ENCODE results near the gene ARSJ.

ARSJ gene

GRCh38 chr4:113993887-113994286 lies 14.4 kb upstream of the ARSJ start:
- DNase-seq (ENCODE audit: extremely low spot score, insufficient read length, low read depth): no peak
- FAIRE-seq: no peak

- FAIRE-seq (no peak), DNase-seq (ENCODE audit: extremely low spot score, insufficient read length, low read depth) (no peak)
These were observed 11.4 kb upstream of the ARSJ start for GRCh38 chr4:113990886-113991285.

GRCh38 chr4:113987382-113987941 lies 8.0 kb upstream of the ARSJ start:
- DNase-seq (ENCODE audit: extremely low spot score, insufficient read length, low read depth): no peak
- no peak for FAIRE-seq

- FAIRE-seq: no peak
- DNase-seq (ENCODE audit: extremely low spot score, insufficient read length, low read depth): no peak
These were observed 2.7 kb upstream of the ARSJ start for GRCh38 chr4:113982181-113982580.

- DNase-seq (ENCODE audit: extremely low spot score, insufficient read length, low read depth) (no peak), FAIRE-seq (no peak)
These were observed 2.1 kb upstream of the ARSJ start for GRCh38 chr4:113981591-113981990.

- FAIRE-seq: no peak
These were observed 613 bp upstream of the ARSJ start for GRCh38 chr4:113979905-113980615.

GRCh38 chr4:113978561-113979147 lies 793 bp downstream of the ARSJ start:
- FAIRE-seq (no peak), DNase-seq (ENCODE audit: extremely low spot score, insufficient read length, low read depth) (no peak)

More at GRCh38 chr4:113979905-113980615, 613 bp upstream of the ARSJ start:
- no peak for DNase-seq (ENCODE audit: extremely low spot score, insufficient read length, low read depth)

- DNase-seq (ENCODE audit: extremely low spot score, insufficient read length, low read depth) (no peak), FAIRE-seq (no peak)
These were observed 1.3 kb downstream of the ARSJ start for GRCh38 chr4:113978105-113978504.

GRCh38 chr4:113977526-113977855 lies 2.0 kb downstream of the ARSJ start:
- no peak for FAIRE-seq
- DNase-seq (ENCODE audit: extremely low spot score, insufficient read length, low read depth): no peak

- DNase-seq (ENCODE audit: extremely low spot score, insufficient read length, low read depth) (no peak), FAIRE-seq (no peak)
These were observed 2.5 kb downstream of the ARSJ start for GRCh38 chr4:113976741-113977525.

- FAIRE-seq (no peak), DNase-seq (ENCODE audit: extremely low spot score, insufficient read length, low read depth) (no peak)
These were observed 3.9 kb downstream of the ARSJ start for GRCh38 chr4:113975578-113975977.

- DNase-seq (ENCODE audit: extremely low spot score, insufficient read length, low read depth): no peak
- FAIRE-seq: no peak
These were observed 5.0 kb downstream of the ARSJ start for GRCh38 chr4:113974467-113974866.

- FAIRE-seq (no peak), DNase-seq (ENCODE audit: extremely low spot score, insufficient read length, low read depth) (no peak)
These were observed 6.1 kb downstream of the ARSJ start for GRCh38 chr4:113973345-113973744.

GRCh38 chr4:113972781-113973180 lies 6.7 kb downstream of the ARSJ start:
- DNase-seq (ENCODE audit: extremely low spot score, insufficient read length, low read depth) (no peak), FAIRE-seq (no peak)

- FAIRE-seq: no peak
- DNase-seq (ENCODE audit: extremely low spot score, insufficient read length, low read depth): no peak
These were observed 7.6 kb downstream of the ARSJ start for GRCh38 chr4:113971706-113972360.

- DNase-seq (ENCODE audit: extremely low spot score, insufficient read length, low read depth): no peak
- no peak for FAIRE-seq
These were observed 9.6 kb downstream of the ARSJ start for GRCh38 chr4:113969709-113970334.

- DNase-seq (ENCODE audit: extremely low spot score, insufficient read length, low read depth): no peak
- no peak for FAIRE-seq
These were observed 11.0 kb downstream of the ARSJ start for GRCh38 chr4:113968473-113968872.

GRCh38 chr4:113967687-113968086 lies 11.8 kb downstream of the ARSJ start:
- DNase-seq (ENCODE audit: extremely low spot score, insufficient read length, low read depth) (no peak), FAIRE-seq (no peak)

GRCh38 chr4:113962719-113963265 lies 16.7 kb downstream of the ARSJ start:
- FAIRE-seq (no peak), DNase-seq (ENCODE audit: extremely low spot score, insufficient read length, low read depth) (no peak)

- no peak for DNase-seq (ENCODE audit: extremely low spot score, insufficient read length, low read depth)
- no peak for FAIRE-seq
These were observed 17.5 kb downstream of the ARSJ start for GRCh38 chr4:113962016-113962347.
